GM23338 (cell line): ENCODE data around the gene CPLANE2. TPM values are rescaled to one million over a fixed set of nuclear protein-coding genes. Genes with fewer than 3 reads are reported as not detected.

ENCODE experiments used
- ATAC-seq: fragments of 200-7000 bp; cut with Tn5 transposase; 3 replicates; pipeline ENCODE4 v1.9.1; 2020
- DNase-seq: peaks from one replicate; pipeline ENCODE4 v3.0.0-alpha.2; 2015; ENCODE audit warnings: low spot score
- H2AFZ ChIP-seq: fragments of 200-600 bp; sonication (generic); 2 replicates; pipeline ENCODE4 v1.8.0; 2016; ENCODE audit warnings: antibody characterized with exemption, mild to moderate bottlenecking, moderate library complexity
- H3F3A ChIP-seq: fragments of 200-600 bp; sonication (generic); replicated peaks from 2 replicates; pipeline ENCODE4 v1.8.0; 2017; ENCODE audit warnings: antibody characterized with exemption, mixed run types, low read depth
- H3K27ac ChIP-seq: fragments of 200-600 bp; sonication (generic); 2 replicates; pipeline ENCODE4 v1.6.1; 2016; ENCODE audit warnings: low read depth
- H3K27me3 ChIP-seq: fragments of 200-600 bp; sonication (generic); 2 replicates; pipeline ENCODE4 v1.8.0; 2016; ENCODE audit warnings: mild to moderate bottlenecking, mixed run types, moderate library complexity; ENCODE audit not compliant: insufficient read depth
- H3K36me3 ChIP-seq: fragments of 200-600 bp; sonication (generic); 2 replicates; pipeline ENCODE4 v1.8.0; 2016; ENCODE audit warnings: mild to moderate bottlenecking; ENCODE audit not compliant: insufficient read depth
- H3K4me1 ChIP-seq: fragments of 200-600 bp; sonication (generic); 2 replicates; pipeline ENCODE4 v1.8.0; 2016; ENCODE audit warnings: mild to moderate bottlenecking, moderate library complexity; ENCODE audit not compliant: insufficient read depth
- H3K4me2 ChIP-seq: fragments of 200-600 bp; sonication (generic); 2 replicates; pipeline ENCODE4 v1.7.1; 2017; ENCODE audit warnings: mixed run types
- H3K4me3 ChIP-seq: fragments of 200-600 bp; sonication (generic); 2 replicates; pipeline ENCODE4 v1.6.1; 2016; ENCODE audit warnings: mixed run types
- H3K79me2 ChIP-seq: fragments of 200-600 bp; sonication (generic); replicated peaks from 2 replicates; pipeline ENCODE4 v1.8.0; 2017; ENCODE audit warnings: mild to moderate bottlenecking; ENCODE audit not compliant: insufficient read depth
- H3K9me2 ChIP-seq: fragments of 200-600 bp; sonication (generic); 2 replicates; pipeline ENCODE4 v1.8.0; 2017; ENCODE audit not compliant: insufficient read depth
- H4K20me1 ChIP-seq: fragments of 200-600 bp; sonication (generic); replicated peaks from 2 replicates; pipeline ENCODE4 v1.8.0; 2017; ENCODE audit warnings: mild to moderate bottlenecking; ENCODE audit not compliant: insufficient read depth
- H3K27ac Mint-ChIP-seq: 2 replicates; pipeline ENCODE4 v1.8.0; 2020; ENCODE audit warnings: inconsistent platforms, mild to moderate bottlenecking, moderate library complexity, mixed read lengths
- H3K27me3 Mint-ChIP-seq: 3 replicates; pipeline ENCODE4 v1.8.0; 2022; ENCODE audit warnings: low read depth, mild to moderate bottlenecking, moderate library complexity, mixed read lengths, inconsistent platforms; ENCODE audit not compliant: insufficient read depth, poor library complexity
- H3K36me3 Mint-ChIP-seq: 3 replicates; pipeline ENCODE4 v1.8.0; 2021; ENCODE audit warnings: low read depth, mild to moderate bottlenecking, inconsistent platforms, moderate library complexity, mixed read lengths
- H3K4me1 Mint-ChIP-seq: 3 replicates; pipeline ENCODE4 v1.8.0; 2020; ENCODE audit warnings: mild to moderate bottlenecking, inconsistent platforms, mixed read lengths
- H3K4me3 Mint-ChIP-seq: 3 replicates; pipeline ENCODE4 v1.8.0; 2021; ENCODE audit warnings: moderate library complexity, mild to moderate bottlenecking, inconsistent platforms, mixed read lengths
- H3K9me3 Mint-ChIP-seq: 3 replicates; pipeline ENCODE4 v1.8.0; 2020; ENCODE audit warnings: moderate library complexity, mild to moderate bottlenecking, inconsistent platforms, mixed read lengths
- POLR2AphosphoS5 ChIP-seq: IDR thresholded peaks from 2 replicates; pipeline ENCODE4 v1.6.1; 2016; ENCODE audit warnings: antibody characterized with exemption, low read depth
- ZNF114 ChIP-seq: fragments of 250-450 bp; sonication (Bioruptor Pico); IDR thresholded peaks from 2 replicates; pipeline ENCODE4 v1.5.0; 2020; ENCODE audit warnings: mild to moderate bottlenecking, moderate library complexity
- polyA plus RNA-seq: library from polyadenylated mRNA; unstranded; fragments of >200 nt; fragmentation: Nextera tagmentation; extraction: Ambion mirVana; gene quantifications from 2 replicates; pipeline ENCODE4 v1.2.1, GENCODE V29; 2016
- total RNA-seq: library from RNA; depleted of rRNA; stranded (reverse); fragments of >200 nt; shearing (Covaris generic); gene quantifications from 2 replicates; pipeline ENCODE4 v1.2.3, GENCODE V29; 2014
- TF ChIP-seq, protein P1 (sequence below): fragments of 250-450 bp; sonication (Bioruptor Pico); IDR thresholded peaks from 2 replicates; pipeline ENCODE4 v1.5.0; 2020; ENCODE audit warnings: mild to moderate bottlenecking, moderate library complexity
- TF ChIP-seq, protein P2 (sequence below): IDR thresholded peaks from one replicate; pipeline ENCODE4 v1.6.1; 2018; ENCODE audit warnings: antibody characterized with exemption; ENCODE audit not compliant: unreplicated experiment
- TF ChIP-seq, protein P3 (sequence below): IDR thresholded peaks from 2 replicates; pipeline ENCODE4 v1.6.1; 2016; ENCODE audit warnings: antibody characterized with exemption

The CPLANE2 gene
- total and polyA plus RNA-seq, 2 experiments from 2014 or later, result 0.44 to 1.8 TPM

DNA sequence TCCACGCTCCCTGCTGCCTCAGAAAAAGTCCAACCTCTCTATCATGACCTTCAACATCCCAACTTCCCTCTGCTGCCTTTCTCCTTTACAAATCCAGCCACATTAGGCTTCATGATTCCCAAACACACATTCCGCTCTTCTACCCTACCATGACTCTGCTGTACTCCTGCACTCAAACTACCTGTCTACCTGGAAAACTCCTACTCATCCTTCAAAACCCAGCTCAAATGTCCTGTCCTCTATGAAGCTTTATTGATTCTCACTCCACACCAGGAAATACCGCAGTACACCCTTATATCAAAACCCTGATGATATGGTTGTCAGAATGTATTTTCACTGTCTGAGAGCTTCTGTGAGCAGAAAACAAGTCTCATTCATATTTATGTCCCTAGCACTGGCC, 33.4 kb downstream of the CPLANE2 start:
- DNase-seq (no peak), ATAC-seq (no peak)
- no peaks in the 10 kb centered on the region for H3K79me2 ChIP-seq
- H3K4me2 ChIP-seq, result no peak overlapping the region
- H2AFZ ChIP-seq, result no peak overlapping the region
- H3K4me3 Mint-ChIP-seq, result no peak overlapping the region; the same call in 2 of the 3 replicates
- H3K27me3 ChIP-seq, result no peaks in the 10 kb centered on the region
- H3K27me3 Mint-ChIP-seq, result peaks cover 13% of the 10 kb centered on the region
- H3K9me3 Mint-ChIP-seq, result no peaks in the 10 kb centered on the region
- no peaks in the 10 kb centered on the region; the same call in 1 of the 2 replicates for H4K20me1 ChIP-seq
- H3K36me3 Mint-ChIP-seq, result peaks cover 46% of the 10 kb centered on the region
- H3K4me3 ChIP-seq, result no peak overlapping the region
- no peak overlapping the region for H3K27ac Mint-ChIP-seq
- no peak overlapping the region for H3K27ac ChIP-seq
- H3F3A ChIP-seq, result no peaks in the 10 kb centered on the region
- no peaks in the 10 kb centered on the region for H3K9me2 ChIP-seq
- peaks cover 9% of the 10 kb centered on the region; the same call in 1 of the 2 replicates for H3K4me1 ChIP-seq
- H3K4me1 Mint-ChIP-seq, result peaks cover 15% of the 10 kb centered on the region
- TF ChIP-seq, protein P1, sequence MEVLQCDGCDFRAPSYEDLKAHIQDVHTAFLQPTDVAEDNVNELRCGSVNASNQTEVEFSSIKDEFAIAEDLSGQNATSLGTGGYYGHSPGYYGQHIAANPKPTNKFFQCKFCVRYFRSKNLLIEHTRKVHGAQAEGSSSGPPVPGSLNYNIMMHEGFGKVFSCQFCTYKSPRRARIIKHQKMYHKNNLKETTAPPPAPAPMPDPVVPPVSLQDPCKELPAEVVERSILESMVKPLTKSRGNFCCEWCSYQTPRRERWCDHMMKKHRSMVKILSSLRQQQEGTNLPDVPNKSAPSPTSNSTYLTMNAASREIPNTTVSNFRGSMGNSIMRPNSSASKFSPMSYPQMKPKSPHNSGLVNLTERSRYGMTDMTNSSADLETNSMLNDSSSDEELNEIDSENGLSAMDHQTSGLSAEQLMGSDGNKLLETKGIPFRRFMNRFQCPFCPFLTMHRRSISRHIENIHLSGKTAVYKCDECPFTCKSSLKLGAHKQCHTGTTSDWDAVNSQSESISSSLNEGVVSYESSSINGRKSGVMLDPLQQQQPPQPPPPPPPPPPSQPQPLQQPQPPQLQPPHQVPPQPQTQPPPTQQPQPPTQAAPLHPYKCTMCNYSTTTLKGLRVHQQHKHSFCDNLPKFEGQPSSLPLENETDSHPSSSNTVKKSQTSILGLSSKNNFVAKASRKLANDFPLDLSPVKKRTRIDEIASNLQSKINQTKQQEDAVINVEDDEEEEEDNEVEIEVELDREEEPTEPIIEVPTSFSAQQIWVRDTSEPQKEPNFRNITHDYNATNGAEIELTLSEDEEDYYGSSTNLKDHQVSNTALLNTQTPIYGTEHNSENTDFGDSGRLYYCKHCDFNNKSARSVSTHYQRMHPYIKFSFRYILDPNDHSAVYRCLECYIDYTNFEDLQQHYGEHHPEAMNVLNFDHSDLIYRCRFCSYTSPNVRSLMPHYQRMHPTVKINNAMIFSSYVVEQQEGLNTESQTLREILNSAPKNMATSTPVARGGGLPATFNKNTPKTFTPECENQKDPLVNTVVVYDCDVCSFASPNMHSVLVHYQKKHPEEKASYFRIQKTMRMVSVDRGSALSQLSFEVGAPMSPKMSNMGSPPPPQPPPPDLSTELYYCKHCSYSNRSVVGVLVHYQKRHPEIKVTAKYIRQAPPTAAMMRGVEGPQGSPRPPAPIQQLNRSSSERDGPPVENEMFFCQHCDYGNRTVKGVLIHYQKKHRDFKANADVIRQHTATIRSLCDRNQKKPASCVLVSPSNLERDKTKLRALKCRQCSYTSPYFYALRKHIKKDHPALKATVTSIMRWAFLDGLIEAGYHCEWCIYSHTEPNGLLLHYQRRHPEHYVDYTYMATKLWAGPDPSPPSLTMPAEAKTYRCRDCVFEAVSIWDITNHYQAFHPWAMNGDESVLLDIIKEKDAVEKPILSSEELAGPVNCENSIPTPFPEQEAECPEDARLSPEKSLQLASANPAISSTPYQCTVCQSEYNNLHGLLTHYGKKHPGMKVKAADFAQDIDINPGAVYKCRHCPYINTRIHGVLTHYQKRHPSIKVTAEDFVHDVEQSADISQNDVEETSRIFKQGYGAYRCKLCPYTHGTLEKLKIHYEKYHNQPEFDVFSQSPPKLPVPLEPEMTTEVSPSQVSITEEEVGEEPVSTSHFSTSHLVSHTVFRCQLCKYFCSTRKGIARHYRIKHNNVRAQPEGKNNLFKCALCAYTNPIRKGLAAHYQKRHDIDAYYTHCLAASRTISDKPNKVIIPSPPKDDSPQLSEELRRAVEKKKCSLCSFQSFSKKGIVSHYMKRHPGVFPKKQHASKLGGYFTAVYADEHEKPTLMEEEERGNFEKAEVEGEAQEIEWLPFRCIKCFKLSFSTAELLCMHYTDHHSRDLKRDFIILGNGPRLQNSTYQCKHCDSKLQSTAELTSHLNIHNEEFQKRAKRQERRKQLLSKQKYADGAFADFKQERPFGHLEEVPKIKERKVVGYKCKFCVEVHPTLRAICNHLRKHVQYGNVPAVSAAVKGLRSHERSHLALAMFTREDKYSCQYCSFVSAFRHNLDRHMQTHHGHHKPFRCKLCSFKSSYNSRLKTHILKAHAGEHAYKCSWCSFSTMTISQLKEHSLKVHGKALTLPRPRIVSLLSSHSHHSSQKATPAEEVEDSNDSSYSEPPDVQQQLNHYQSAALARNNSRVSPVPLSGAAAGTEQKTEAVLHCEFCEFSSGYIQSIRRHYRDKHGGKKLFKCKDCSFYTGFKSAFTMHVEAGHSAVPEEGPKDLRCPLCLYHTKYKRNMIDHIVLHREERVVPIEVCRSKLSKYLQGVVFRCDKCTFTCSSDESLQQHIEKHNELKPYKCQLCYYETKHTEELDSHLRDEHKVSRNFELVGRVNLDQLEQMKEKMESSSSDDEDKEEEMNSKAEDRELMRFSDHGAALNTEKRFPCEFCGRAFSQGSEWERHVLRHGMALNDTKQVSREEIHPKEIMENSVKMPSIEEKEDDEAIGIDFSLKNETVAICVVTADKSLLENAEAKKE (CRISPR knock-in tag), result no peak
- H3K36me3 ChIP-seq, result peaks cover 10% of the 10 kb centered on the region; the same call in 1 of the 2 replicates

DNA sequence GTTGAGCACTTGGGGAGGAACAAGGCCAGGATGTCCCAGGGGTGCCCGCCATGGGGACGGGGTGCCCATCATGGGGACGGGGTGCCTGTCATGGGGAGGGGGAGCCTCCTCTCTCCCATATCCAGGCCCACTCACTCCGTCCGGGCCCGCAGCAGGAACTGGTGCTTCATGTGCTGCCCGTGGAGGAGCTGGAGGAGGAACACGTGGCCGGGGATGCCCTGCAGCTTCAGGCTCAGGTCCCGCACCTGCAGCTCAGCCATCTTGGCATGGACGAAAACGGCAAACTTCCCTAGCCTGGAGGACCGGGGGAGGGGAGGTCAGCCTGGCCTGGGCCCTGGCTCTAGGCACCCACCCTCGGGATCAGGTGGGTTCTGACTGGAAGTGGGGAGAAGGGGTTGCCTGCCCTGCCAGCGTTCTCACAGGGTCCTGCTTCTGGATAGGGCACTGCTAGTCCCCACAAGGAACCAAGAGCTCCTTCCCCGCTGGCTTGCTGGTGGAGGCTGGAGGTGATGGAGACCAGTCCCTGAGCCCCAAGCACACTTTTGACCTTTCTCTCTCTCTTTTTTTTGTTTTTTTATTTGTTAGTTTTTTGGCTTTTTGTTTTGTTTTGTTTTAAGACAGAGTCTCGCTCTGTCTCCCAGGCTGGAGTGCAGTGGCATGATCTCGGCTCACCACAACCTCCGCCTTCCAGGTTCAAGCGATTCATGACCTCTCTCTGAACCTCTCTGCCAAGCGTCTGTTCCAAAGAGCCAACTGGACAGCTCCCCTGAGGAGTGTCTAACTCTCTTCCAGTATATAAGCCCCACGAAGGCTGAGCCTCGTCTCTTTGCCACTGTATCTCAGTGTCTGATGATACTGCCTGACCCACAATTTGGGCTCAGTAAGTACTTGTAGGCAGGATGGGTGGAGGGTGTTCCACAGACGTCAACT, 34.4 kb downstream of the CPLANE2 start:
- Mint-ChIP-seq H3K36me3 (peaks cover 52% of the 10 kb centered on the region), H3K4me1 (peaks cover 7% of the 10 kb centered on the region), H3K27ac (no peak overlapping the region), H3K4me3 (no peak overlapping the region), H3K9me3 (no peaks in the 10 kb centered on the region), H3K27me3 (peaks cover 13% of the 10 kb centered on the region)
- Histone ChIP-seq H3K9me2 (no peaks in the 10 kb centered on the region), H4K20me1 (no peaks in the 10 kb centered on the region; the same call in 1 of the 2 replicates), H3K27ac (no peak overlapping the region), H3K4me3 (no peak overlapping the region), H3K4me1 (no peaks in the 10 kb centered on the region; the same call in 1 of the 2 replicates), H3F3A (no peaks in the 10 kb centered on the region), H3K4me2 (no peak overlapping the region), H3K36me3 (peaks cover 10% of the 10 kb centered on the region; the same call in 1 of the 2 replicates), H2AFZ (no peak overlapping the region), H3K27me3 (no peaks in the 10 kb centered on the region), H3K79me2 (no peaks in the 10 kb centered on the region)
- ATAC-seq, result no peak
- DNase-seq, result no peak
- TF ChIP-seq, protein P2, sequence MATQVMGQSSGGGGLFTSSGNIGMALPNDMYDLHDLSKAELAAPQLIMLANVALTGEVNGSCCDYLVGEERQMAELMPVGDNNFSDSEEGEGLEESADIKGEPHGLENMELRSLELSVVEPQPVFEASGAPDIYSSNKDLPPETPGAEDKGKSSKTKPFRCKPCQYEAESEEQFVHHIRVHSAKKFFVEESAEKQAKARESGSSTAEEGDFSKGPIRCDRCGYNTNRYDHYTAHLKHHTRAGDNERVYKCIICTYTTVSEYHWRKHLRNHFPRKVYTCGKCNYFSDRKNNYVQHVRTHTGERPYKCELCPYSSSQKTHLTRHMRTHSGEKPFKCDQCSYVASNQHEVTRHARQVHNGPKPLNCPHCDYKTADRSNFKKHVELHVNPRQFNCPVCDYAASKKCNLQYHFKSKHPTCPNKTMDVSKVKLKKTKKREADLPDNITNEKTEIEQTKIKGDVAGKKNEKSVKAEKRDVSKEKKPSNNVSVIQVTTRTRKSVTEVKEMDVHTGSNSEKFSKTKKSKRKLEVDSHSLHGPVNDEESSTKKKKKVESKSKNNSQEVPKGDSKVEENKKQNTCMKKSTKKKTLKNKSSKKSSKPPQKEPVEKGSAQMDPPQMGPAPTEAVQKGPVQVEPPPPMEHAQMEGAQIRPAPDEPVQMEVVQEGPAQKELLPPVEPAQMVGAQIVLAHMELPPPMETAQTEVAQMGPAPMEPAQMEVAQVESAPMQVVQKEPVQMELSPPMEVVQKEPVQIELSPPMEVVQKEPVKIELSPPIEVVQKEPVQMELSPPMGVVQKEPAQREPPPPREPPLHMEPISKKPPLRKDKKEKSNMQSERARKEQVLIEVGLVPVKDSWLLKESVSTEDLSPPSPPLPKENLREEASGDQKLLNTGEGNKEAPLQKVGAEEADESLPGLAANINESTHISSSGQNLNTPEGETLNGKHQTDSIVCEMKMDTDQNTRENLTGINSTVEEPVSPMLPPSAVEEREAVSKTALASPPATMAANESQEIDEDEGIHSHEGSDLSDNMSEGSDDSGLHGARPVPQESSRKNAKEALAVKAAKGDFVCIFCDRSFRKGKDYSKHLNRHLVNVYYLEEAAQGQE, result no peak
- TF ChIP-seq ZNF114 (CRISPR knock-in tag) (no peak), POLR2AphosphoS5 (no peak)
- TF ChIP-seq, protein P3, sequence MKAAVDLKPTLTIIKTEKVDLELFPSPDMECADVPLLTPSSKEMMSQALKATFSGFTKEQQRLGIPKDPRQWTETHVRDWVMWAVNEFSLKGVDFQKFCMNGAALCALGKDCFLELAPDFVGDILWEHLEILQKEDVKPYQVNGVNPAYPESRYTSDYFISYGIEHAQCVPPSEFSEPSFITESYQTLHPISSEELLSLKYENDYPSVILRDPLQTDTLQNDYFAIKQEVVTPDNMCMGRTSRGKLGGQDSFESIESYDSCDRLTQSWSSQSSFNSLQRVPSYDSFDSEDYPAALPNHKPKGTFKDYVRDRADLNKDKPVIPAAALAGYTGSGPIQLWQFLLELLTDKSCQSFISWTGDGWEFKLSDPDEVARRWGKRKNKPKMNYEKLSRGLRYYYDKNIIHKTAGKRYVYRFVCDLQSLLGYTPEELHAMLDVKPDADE, result no peak
